Gastroesophageal sphincter (tissue), 3 donors: ENCODE results near the gene REG1A.

Source experiments
- CTCF ChIP-seq, 4 experiments: fragments of 200-600 bp in 2 of 4; fragments of 450-650 bp in 2 of 4; sonication (generic) in 1 of 4; IDR thresholded peaks; one replicate each; pipeline ENCODE4 v1.5.1; 2017 to 2019; ENCODE audit warnings: antibody characterized with exemption in 4 of 4, mild to moderate bottlenecking in 2 of 4, moderate library complexity in 2 of 4
- EP300 ChIP-seq: sonication (generic); formaldehyde crosslinking; IDR thresholded peaks from one replicate; pipeline ENCODE4 v1.6.1; 2017; ENCODE audit warnings: antibody characterized with exemption, mild to moderate bottlenecking
- POLR2A ChIP-seq, 2 donors: fragments of 450-650 bp; IDR thresholded peaks; one replicate each; pipeline ENCODE4 v1.6.1; 2017; ENCODE audit warnings: antibody characterized with exemption in 2 of 2, mild to moderate bottlenecking in 2 of 2, moderate library complexity in 1 of 2
- POLR2AphosphoS5 ChIP-seq: sonication (generic); formaldehyde crosslinking; IDR thresholded peaks from one replicate; pipeline ENCODE4 v1.6.1; 2017; ENCODE audit warnings: antibody characterized with exemption

- TF ChIP-seq CTCF (IDR thresholded peaks at IDR 0.05) (no peak), POLR2AphosphoS5 (no peak), POLR2A (IDR thresholded peaks at IDR 0.05) (no peak), EP300 (no peak)
Measured at GRCh38 chr2:79099140-79099686, 21.1 kb upstream of the REG1A start.
